HuH-7.5 (cell line): ENCODE data around the gene ZNF354B.
"Not testable (repeated sequence)": the region's sequence is repeated elsewhere in the genome, so short reads cannot be mapped to it uniquely, and the experiment has no call there.

Source experiments
- DNase-seq: peaks from one replicate; pipeline ENCODE4 v3.0.0; 2011; ENCODE audit warnings: low spot score

ZNF354B gene

DNA sequence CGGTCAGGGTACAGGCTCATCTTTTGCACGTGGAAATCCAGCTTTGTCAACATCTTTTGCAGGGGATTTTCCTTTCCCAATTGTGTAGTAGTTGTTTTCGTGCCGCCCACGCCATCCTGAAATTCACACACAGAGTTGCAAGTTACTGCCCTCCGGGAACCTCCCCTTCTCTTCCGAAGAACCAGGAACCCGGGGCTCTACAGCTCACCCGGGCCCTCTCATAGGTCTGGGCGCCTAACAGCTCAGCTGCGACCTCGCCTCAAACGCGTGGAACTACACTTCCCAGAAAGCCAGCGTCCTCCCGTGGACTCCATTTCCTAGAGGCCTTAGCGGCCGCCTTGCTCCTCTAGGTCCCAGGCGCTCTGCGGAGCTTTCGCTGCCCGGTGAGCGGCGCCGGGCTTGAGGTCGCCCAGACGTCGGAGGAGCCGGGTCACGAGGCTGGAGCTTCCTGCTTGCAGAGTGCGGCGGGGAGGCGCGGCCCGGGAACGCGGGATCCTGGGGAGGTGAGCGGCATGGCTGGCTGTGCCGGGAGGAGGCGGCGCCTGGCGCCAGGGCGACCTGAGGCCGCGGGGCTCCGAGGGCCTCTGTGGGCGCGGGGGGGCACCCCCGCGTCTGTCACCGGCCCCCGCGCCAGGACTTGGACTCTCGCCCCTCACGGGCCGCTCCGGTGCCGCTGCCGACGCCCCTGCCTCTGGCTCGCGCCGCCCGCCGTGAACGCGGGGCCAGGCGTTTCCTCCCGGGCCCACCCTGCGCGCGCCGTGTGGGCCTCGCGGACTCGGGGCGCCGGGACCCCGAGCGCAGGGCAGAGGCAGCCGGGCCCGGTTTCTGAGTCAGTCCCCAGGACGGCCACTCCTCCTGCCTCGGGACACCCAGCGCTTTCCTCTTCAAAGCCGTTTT is at the start of gene ZNF354B:
Gene ZNF354B, plus strand, starts transcription at position 329 of the 897 bp plus-strand sequence. CDS start 1,095 bp downstream, outside the sequence.
- DNase-seq: peak; percentile 93

DNA sequence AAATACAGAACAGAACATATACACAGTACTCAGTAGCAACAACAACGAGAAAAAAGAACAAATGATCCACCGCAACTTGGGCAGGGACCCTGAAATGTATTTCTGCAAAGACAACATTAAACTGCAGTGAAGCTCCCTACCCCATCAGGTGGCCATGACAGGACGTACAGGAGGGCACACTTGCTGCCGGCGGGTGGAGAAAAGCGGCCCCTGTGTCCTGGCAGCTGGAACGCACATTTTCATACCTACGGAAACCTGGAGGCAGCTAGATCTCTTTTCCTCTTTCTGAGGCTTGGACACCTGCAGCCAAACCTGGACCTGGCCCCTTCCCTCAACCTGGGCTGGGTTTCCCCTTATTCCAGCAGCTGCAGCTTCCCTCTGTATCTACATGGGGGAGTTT is 42.2 kb upstream of the ZNF354B start:
- DNase-seq: no peak

DNA sequence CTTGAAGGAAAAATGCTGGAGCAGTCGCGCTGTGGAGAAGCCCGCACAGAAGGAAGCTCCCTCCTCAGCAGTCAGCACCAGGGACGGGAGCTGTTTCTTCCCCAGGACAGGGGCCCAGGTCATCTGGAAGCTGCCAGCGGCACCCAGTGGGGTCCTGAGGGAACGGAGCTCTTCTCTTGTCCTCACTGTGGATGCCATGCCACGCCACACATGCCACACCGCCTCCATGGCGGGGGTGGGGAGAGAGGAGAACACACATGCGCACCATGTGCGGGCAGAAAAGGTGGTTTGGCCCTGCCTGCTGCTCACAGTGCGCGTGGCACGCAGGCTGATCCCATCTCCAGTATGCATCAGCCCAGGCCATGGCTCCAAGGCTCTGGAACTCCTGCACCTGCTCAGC is 41.7 kb upstream of the ZNF354B start:
- DNase-seq: no peak

DNA sequence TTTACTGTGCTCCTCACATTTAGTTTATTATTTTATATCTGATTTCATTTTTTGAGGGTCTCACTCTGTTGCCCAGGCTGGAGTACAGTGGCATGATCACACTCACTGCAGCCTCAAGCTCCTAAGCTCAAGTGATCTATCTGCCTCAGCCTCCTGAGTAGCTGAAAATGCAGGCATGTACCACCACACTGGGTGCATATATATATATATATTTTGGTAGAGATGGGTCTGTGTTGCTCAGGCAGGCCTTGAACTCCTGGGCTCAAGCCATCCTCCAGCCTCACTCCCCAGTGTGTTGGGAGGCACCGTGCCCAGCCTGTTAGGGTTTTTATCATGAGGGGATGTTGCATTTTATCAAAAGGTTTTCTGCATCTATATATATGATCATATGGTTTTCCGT is 39.8 kb upstream of the ZNF354B start:
- no peak for DNase-seq

DNA sequence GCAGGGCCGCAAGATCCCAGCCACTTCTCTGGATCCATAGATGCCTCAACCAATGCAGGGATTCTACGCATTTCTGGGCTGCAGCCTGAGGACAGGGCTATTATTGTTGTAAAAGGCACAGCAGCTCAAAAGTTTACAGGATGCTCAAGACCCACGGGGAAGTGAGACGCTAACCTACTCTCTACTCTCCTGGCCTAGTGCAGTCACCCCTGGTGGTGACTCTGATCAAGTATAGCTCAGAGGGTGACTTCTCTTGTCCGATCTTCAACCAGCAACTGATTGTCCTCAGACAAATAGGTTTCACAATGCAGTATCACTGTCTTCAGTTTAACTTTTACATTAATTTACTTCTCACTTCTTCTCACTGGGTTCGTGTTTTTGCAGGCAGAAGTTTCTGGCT is 34.3 kb upstream of the ZNF354B start:
- no peak for DNase-seq

DNA sequence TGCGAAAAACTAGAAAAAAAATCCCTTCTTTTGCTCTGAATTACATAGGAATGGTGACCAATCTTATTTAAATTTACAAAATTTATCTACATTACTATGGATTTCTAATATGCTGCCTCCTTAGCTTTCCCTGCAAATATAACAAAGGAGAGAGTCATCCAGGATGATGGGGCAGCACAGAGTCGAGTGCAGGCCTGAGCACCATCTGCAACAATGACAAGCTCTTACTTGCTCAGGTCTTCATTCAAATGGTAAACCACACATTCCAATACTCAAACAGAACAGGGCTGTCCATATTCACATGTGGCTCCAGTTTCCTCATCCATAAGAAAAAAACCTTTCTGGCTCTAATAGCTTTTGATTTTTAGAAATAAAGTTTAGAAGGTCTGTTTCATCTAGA is 33.5 kb upstream of the ZNF354B start:
- no peak for DNase-seq

DNA sequence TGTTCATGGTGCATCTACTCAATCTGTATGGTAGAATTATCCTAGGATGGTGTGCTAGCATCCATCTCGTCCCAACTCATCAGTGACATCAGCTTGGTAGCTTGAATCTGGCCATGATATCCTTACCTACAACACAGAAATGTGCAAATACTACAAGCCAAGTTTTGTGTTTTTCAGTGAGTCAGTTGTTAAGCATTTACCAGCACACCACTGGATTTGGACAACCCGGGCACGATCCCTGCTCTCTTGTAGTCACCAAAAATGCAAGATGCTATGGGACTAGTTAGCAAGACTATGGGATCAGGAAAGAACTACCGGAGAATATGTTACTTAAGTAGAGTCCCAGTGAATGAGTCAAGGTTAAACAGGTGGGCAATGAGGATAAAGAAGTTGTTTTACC is 32.1 kb upstream of the ZNF354B start:
- no peak for DNase-seq

DNA sequence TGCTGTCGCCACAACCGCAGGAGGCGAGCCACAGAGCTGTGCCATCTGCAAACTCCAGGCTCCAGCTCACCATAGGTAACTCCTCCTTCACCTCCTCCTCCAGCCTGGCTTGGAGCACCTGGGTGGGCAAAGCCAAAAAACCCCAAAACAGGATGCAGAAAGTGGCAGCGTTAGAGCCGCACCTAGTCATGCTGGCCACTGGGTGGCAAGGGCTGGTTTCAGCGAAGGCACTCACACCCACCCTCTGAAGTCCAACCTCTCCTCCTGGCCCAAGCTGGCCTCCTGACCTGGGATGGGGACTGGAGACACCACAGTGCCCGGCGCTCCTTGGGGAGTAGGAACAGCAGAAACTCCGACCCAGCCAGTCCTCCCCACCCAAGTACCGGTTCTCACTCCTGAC is 28.7 kb upstream of the ZNF354B start:
- DNase-seq: no peak

DNA sequence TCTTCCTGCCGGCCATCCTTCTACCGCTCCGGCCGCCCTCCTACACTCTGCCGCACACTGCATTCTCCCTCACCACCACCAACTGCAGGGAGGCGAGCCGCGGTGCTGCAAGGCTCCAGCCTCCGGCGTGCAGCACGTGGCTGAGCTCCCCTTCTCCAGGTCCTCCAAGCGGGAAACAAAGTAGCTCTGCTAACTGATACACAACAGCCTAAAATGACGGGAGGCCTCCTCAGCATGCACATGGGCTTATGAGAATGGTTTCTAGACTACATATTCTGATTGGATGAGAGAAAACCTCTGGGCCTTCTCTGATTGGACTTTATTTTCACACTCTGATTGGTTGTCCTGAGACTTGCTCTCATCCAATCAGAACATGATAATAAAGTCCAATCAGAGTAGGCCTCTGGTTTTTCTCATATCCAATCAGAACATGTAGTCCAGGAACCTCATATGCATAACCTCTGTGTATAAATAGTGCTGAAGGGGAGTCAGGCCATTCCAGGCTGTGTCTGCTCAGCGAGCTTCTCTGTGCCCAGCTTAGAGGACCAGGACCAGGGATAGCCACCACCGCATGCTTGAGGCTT is 27.0 kb upstream of the ZNF354B start:
- DNase-seq: no peak

DNA sequence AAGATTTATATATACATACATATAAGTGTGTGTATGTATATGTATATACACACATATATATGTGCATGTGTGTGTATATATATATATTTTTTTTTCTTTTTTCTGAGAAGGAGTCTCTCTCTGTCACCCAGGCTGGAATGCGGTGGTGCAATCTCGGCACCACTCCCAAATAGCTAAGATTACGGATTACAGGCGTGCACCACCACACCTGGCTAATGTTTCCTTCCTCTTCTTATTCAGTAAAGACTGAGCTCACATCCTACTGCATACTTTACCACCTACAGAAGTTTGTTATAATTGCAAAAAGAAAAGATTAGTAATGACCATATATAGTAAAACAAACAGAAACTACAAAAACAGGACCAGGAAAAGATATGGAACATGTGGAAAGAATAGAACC is 23.1 kb upstream of the ZNF354B start:
- no peak for DNase-seq

DNA sequence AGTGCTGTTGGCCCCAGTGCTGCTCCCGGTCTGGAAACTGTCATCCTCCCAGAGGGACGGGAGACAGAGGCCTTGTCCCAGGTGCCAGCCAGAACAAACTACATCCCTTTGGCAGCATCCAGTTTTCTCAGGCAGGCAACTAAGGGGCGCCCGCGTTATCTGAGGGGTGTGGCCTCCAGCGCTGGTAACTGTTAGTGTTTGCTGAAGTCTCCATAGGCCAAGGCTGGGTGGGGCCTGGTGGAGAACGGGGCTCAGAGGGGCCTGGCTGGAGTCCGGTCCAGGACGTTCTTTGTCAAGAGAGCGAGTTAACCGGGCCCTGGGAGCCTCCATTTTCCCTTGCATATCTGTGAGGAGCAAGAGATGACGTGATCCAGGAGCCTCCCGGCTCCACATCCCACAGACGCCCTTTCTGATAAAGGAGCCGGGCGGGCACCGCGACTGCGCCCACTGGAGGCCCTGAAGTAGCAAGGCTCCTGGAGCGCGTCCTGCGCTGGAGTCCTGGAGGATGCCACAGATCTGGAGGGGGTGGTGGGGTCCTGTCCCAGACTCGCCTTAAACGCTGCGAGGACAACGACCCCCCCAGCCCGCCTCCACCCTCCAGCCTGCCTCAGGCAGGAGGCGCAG is 20.9 kb upstream of the ZNF354B start:
- not testable (repeated sequence) for DNase-seq

DNA sequence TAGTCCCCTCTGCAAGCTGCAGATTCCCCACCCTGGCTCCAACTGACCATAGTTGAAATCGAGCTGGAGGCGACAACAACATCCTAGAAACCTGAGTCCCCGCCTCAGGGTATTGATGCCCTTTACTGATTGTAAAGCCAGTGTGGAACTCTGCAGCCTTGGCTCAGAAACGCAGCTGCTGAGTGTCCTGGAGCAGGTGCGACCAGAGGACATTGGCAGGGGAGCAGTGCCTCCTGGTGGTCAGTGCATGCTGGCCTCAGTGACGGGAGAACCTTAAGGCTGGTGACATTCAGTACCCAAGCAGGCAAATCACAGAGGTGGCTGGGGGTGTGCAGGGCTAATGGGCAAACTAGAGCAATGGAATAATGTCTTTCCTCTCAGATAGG is 20.4 kb upstream of the ZNF354B start:
- DNase-seq: peak; percentile 25

DNA sequence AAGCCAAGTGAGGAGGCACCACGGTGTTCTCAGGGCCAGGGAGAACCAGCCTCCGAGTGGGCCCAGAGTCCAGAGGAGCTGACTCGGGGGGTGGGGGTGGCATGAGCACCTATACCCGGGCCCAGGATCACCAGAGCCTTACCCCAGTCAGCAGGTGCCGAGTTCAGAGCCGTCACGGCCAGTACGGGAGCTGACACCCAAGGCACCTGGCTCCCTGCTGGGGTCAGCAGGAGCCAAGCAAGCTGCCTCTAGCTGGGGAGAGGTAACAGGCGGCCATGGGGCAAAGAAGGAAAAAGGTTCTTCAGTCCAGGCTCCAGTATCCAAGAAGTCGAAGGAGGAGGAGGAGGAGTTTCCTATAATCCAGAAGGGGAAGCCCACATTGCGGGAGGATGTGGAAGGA is 19.4 kb upstream of the ZNF354B start:
- not testable (repeated sequence) for DNase-seq

DNA sequence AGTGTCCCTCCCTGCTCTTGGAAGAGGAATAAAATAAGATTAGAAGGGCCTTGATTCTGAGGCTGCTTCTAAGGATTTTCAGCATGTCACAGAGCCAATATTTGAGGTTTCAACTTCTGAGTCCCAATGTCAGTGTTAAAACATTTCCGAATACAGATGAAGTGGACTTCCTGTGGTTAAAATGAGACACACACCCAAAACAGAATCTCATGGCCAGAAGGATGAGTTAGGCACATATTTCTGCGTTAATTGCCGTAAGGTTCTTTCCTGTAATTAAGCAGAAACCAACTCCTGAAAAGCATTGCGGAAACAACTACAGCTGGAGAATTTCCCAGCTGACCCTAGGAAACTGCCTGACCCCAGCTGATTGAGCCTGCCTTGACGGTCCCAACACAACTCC is 10.4 kb upstream of the ZNF354B start:
- no peak for DNase-seq

DNA sequence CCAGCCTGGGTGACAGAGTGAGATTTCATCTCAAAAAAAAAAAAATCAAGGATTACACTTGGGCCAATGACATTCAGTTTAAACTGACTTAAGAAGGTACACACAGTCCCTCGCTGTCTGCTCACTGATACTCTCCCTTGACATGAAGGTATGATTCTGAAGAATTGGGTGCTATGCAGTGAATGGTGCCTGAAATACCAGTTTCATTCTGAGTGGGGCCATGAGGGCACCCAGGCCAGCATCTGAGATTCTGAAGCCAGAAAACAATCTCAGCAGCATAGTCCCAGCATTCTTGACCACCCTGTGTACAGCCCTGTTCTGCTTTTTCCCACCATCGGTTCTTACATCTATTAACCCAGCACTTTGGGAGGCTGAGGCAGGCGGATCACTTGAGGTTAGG is 7.8 kb upstream of the ZNF354B start:
- no peak for DNase-seq

DNA sequence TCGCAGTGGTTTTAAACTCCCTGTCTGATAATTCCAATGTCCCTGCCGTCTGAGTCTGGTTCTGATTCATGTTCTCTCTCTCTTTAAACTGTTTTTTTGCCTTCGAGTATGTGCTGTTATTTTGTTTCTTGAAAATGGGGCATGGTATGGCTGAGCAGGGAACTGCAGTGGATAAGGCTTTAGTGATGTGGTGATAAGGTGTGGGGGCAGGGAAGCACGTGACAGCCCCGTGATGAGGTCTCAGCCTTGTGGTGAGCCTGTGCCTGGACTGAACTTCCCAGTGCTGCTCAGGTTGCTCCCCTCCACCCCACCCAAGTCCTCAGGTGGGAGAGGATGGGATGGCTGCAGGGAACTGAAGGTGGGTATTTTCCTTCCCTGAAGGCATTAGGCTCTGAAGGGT is 5.5 kb upstream of the ZNF354B start:
- DNase-seq: no peak

DNA sequence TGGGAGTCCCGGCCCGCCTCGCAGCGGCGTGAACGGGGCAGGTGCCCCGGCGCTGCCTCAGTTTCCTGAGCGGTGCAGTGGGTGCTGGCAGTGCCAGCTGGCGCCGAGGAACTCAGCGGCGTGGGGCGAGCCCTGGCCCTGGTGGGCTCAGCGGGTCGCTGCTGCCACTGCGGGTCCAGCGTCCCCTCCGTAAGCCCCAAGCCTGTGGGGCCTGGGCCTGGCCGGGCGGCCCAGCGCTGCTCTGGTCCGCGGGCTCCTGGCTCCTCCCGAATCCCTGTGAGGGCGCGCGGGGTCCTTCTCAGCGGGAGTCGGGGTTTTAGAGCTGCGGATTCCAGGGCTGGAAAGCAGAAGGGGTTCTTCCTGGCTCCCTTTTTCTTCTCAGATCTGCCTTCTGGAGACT is 862 bp downstream of the ZNF354B start:
- not testable (repeated sequence) for DNase-seq

DNA sequence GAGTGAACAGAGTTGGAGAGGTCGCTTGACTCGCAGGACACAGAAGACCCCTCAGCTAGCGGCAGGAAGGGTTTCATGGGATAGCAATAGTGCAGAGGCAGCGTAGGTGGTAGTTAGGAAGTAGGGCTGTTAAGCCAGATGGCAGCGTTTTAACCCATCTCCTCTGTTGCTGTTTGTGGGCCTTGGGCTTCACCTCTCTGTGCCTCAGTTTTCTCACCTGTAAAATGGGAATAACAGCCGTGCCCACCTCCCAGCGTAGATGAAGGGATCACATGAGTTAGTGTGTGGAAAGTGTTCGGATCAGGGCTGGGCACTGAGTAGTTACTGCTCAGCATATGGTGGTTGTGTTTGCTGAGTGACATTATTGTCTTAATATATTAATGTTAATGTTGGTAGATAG is 1.9 kb downstream of the ZNF354B start:
- DNase-seq: no peak

DNA sequence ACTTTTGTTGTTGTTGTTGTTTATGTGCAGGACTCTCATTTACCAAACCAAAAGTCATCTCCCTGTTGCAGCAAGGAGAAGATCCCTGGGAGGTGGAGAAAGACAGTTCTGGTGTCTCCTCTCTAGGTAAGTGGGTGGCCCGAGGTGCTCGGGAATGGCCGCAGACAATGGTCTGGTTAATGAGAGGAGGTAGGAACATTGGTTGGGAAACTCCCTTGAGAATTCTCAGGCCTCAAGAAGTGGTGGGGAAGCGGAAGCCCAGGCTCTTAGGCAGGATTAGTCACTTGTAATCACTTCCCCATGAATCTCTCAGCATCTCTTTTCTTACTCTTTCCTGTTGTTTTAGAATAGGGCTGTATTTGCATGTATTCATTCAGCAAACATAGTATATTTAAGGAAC is 7.2 kb downstream of the ZNF354B start:
- DNase-seq: no peak

DNA sequence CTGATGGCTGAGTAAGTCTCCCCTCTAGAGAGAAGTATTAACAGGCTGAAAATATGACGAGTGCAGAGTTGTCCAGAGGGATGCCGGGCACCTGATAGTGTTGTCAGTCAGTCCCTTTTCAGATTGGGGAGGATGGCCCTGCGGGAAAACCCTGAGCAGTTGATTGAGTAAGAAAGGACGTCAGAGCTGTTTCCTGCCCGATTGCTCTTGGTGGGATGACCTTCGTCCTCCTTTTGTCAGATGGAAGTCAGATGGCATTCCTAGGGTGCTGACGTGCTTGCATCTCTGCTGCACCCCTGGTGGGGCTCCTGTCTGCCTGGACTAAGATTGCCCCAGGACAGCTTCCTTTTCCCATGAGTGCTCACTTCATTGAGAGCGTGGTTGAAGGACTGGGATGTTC is 9.8 kb downstream of the ZNF354B start:
- DNase-seq: no peak

DNA sequence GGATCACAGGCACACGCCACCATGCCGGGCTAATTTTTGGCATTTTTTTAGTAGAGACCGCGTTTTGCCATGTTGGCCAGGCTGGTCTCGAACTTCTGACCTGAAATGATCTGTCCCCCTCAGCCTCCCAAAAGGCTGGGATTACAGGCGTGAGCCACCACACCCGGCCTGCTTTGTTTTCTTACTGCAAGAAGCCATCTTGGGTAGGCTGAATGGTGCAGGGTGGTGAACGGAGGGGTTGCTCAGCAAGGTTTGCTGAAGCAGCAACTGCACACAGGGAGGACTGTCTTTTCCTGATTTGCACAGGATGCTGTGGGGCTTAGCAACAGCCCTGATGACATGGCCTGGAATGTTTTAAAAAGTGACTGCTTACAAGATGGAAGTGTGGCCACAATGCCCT is 10.7 kb downstream of the ZNF354B start:
- DNase-seq: no peak

DNA sequence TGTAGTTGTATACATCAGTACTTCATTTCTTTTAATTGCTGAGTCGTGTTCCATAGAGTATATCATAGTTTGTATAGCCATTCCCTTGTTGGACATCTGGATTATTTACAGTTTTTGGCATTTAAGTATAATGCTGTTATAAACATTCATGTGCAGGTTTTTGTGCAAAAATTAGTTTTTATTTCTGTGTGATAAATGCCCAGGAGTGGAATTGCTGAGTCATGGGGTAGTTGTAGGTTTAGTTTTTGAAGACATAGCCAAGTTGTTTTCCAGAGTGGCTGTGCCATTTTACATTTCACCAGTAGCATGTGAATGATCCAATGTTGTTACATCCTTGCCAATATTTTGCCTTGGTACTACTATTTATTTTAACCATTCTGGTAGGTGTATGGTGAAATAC is 12.5 kb downstream of the ZNF354B start:
- no peak for DNase-seq

DNA sequence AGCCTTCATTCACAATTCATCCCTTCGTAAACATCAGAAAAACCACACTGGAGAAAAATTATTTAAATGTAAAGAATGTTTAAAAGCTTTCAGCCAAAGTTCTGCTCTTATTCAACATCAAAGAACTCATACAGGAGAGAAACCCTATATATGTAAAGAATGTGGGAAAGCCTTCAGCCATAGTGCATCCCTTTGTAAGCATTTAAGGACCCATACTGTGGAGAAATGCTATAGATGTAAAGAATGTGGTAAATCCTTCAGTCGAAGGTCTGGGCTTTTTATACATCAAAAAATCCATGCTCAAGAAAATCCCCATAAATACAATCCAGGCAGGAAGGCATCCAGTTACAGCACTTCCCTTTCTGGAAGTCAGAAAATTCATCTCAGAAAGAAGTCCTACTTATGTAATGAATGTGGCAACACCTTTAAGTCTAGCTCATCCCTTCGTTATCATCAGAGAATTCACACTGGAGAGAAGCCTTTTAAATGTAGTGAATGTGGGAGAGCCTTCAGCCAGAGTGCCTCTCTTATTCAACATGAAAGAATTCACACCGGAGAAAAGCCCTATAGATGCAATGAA is 23.5 kb downstream of the ZNF354B start:
- DNase-seq: not testable (repeated sequence)
